ENCODE results near the gene DMBT1.

Gene DMBT1

DNA sequence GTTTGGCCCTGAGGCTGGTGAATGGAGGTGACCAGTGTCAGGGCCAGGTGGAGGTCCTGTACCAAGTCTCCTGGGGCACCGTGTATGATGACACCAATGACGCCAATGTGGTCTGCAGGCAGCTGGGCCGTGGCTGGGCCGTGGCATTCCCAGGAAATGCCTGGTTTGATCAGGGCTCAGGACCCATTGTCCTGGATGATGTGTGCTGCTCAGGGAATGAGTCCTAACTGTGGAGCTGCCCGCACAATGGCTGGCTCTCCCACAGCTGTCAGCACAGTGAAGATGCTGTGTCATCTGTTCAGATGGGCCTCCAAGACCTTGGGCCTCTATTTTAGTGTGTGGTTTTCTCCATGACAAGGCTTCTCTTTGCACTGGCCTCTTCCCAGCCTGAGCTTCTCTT, 64.0 kb downstream of the DMBT1 start:
- TF ChIP-seq, protein P1, sequence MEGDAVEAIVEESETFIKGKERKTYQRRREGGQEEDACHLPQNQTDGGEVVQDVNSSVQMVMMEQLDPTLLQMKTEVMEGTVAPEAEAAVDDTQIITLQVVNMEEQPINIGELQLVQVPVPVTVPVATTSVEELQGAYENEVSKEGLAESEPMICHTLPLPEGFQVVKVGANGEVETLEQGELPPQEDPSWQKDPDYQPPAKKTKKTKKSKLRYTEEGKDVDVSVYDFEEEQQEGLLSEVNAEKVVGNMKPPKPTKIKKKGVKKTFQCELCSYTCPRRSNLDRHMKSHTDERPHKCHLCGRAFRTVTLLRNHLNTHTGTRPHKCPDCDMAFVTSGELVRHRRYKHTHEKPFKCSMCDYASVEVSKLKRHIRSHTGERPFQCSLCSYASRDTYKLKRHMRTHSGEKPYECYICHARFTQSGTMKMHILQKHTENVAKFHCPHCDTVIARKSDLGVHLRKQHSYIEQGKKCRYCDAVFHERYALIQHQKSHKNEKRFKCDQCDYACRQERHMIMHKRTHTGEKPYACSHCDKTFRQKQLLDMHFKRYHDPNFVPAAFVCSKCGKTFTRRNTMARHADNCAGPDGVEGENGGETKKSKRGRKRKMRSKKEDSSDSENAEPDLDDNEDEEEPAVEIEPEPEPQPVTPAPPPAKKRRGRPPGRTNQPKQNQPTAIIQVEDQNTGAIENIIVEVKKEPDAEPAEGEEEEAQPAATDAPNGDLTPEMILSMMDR (IDR thresholded peaks at IDR 0.05; ENCODE audit: insufficient read depth, low read depth, low read length, missing control alignments), result no peak
- H3K4me3 ChIP-seq (ENCODE audit: low read length), result no peak overlapping the region
- no peak for DNase-seq (ENCODE audit: low read depth)

DNA sequence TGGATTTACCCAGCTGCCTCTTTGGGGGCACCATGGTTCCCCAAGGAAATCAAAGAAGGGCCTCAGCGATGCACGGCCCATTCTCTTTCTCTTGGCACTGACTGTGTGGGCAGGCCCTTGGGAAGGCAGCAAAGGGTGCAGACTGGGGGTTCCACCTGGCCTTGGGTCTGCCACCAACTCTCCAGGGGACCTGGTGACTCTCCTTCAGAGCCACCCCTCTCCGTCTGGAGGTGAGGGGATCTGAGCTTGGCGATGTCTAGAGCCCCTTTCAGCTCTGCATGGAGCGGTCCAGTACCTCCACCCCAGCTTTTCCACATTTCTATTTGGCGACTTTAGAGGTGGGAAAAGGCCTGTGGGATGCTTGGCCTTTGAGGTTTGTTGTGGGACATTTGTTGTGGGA, 70.0 kb downstream of the DMBT1 start:
- no peak for DNase-seq (ENCODE audit: low read depth)
- TF ChIP-seq, protein P1 (IDR thresholded peaks at IDR 0.05; ENCODE audit: insufficient read depth, low read depth, low read length, missing control alignments), result no peak

DNA sequence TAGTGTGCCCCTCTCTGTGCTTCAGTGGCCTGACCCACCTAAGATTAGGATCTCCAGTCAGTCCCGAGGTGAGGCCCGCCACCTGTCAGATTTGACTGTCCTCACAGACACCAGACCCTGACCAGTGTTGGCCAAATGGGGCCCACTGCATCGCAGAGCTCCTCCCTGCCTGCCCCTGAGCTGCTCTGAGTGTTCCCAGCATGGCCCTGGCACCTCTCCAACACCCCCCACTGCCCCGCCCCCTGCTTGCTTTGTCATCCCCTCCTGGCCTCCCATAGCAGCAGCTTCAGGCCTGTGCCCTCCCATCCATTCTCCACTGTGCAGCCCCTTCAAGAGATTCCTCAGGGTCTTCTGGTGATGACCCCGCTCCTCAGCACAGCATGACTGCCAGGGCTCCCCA, 71.5 kb downstream of the DMBT1 start:
- no peak overlapping the region for H3K4me3 ChIP-seq (ENCODE audit: low read length)
- no peak for DNase-seq (ENCODE audit: low read depth)
- TF ChIP-seq, protein P1 (IDR thresholded peaks at IDR 0.05; ENCODE audit: insufficient read depth, low read depth, low read length, missing control alignments), result no peak

More for the DNA sequence above, 70.0 kb downstream of the DMBT1 start:
- no peak overlapping the region for H3K4me3 ChIP-seq (ENCODE audit: low read length)

DNA sequence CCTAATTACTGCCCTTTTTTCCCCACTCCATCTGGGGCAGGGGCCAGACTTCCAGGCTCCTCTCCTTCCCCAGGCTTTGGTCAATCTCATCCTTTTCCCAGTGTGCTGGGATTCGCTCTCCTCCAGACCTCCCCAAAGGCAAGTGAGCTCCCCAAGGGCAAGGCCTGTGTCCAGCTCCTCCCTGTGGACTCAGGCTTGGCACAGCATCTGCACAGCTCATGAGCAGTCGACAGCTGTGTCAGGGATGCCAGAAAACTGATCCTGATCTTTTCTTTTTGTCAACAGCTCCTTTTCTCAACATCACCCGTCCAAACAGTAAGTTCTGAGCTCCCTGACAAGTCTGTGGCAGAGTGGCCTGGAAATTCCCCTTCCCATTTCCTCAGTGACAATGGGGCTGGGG, 72.0 kb downstream of the DMBT1 start:
- TF ChIP-seq, protein P1 (IDR thresholded peaks at IDR 0.05; ENCODE audit: insufficient read depth, low read depth, low read length, missing control alignments), result no peak
- no peak for DNase-seq (ENCODE audit: low read depth)
- no peak overlapping the region for H3K4me3 ChIP-seq (ENCODE audit: low read length)

DNA sequence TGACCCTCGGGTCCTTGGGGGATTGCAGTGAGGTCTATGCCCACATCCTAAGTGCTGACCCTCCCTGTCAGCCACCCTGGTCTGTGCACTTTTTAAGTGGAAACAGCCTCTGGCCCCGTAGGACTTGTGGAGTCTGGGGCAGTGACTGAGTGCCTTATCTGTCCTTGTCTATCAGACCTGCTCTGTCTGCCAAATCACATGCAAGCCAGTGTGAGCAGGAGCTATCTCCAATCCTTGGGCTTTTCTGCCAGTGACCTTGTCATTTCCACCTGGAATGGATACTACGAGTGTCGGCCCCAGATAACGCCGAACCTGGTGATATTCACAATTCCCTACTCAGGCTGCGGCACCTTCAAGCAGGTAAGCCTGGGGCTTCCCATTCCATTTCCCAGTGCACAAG, 76.4 kb downstream of the DMBT1 start:
- H3K4me3 ChIP-seq (ENCODE audit: low read length), result no peak overlapping the region
- TF ChIP-seq, protein P1 (IDR thresholded peaks at IDR 0.05; ENCODE audit: insufficient read depth, low read depth, low read length, missing control alignments), result no peak
- DNase-seq (ENCODE audit: low read depth), result no peak

DNA sequence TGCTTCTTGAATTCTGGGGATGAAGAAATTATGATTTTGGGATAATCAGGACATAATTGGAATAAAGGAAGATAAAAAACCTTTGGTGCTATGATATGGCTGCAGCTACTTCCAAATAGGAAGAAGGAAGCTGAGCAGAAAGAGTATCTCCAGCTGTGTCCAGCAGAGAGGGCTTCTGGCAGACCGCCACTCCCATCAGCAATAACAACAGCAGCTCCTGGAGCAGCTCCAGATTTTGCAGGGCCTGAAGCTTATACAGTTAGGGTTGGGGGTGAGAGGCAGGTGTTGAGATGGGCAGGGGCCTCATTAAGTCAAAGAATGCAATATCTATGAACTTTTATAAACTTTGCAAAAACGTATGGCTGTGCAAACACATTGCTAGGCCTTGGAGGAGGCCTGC, 76.8 kb downstream of the DMBT1 start:
- H3K4me3 ChIP-seq (ENCODE audit: low read length), result no peak overlapping the region
- DNase-seq (ENCODE audit: low read depth), result no peak
- TF ChIP-seq, protein P1 (IDR thresholded peaks at IDR 0.05; ENCODE audit: insufficient read depth, low read depth, low read length, missing control alignments), result no peak

DNA sequence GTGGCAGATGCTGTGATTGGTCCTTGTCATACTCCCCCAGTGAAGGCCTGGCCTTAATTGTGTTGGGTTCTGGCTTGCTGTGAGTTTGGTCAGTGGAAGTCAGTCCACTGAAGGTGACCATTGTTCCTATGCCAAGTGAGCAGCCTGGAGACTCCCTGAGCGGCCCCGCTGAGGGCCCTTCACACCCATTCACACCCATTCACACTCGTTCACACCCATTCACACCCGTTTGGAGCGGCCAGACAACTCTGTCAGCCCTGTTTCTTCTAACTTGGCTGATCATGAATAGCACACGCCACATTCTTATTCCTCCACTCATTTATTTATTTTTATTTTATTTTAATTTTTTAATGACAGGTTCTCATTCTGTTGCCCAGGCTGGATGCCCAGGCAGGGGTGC, 77.6 kb downstream of the DMBT1 start:
- no peak overlapping the region for H3K4me3 ChIP-seq (ENCODE audit: low read length)
- TF ChIP-seq, protein P1 (IDR thresholded peaks at IDR 0.05; ENCODE audit: insufficient read depth, low read depth, low read length, missing control alignments), result no peak
- no peak for DNase-seq (ENCODE audit: low read depth)

All from epithelial cell of esophagus (primary cell).